ENCODE results near the gene MUC6. TPM values are rescaled to one million over a fixed set of nuclear protein-coding genes. Genes with fewer than 3 reads are reported as not detected.

Gene MUC6
- total and polyA plus RNA-seq, 3 experiments from 2014 or later = not detected

- Histone ChIP-seq H3K4me3 (ENCODE audit: low read length) (no peak overlapping the region), H3K9me3 (ENCODE audit: low read length) (no peaks in the 10 kb centered on the region), H3K27ac (ENCODE audit: low read depth, low read length) (no peak overlapping the region), H3K27me3 (ENCODE audit: insufficient read depth, low read length, poor library complexity, severe bottlenecking) (no peaks in the 10 kb centered on the region), H3K36me3 (ENCODE audit: insufficient read depth, low read length) (peaks cover 21% of the 10 kb centered on the region), H3K4me1 (ENCODE audit: insufficient read depth, low read length) (no peaks in the 10 kb centered on the region)
- H3K36me3 Mint-ChIP-seq = peaks cover 7 to 76% (median 17%) of the 10 kb centered on the region in 3 donors
- H3K27me3 Mint-ChIP-seq = no peaks in the 10 kb centered on the region
- peaks cover 0 to 8% (median 3%) of the 10 kb centered on the region in 3 donors for H3K4me1 Mint-ChIP-seq
- DNase-seq = no peak
- no peak overlapping the region for H3K4me3 Mint-ChIP-seq
- peak overlapping the region in 1 of 8 donors; percentile 63 for H3K27ac Mint-ChIP-seq
- no peaks in the 10 kb centered on the region for H3K9me3 Mint-ChIP-seq
- CTCF ChIA-PET = no interaction called here
- POLR2A ChIA-PET = no interaction called here
These were observed 34.0 kb downstream of the MUC6 start for GRCh38 chr11:1002406-1002984.

- Mint-ChIP-seq H3K4me3 (no peak overlapping the region), H3K36me3 (peaks cover 7 to 75% (median 19%) of the 10 kb centered on the region in 3 donors), H3K27ac (no peak overlapping the region), H3K4me1 (peaks cover 0 to 8% (median 3%) of the 10 kb centered on the region in 3 donors), H3K27me3 (no peaks in the 10 kb centered on the region), H3K9me3 (no peaks in the 10 kb centered on the region)
- Histone ChIP-seq H3K9me3 (ENCODE audit: low read length) (no peaks in the 10 kb centered on the region), H3K4me1 (ENCODE audit: insufficient read depth, low read length) (no peaks in the 10 kb centered on the region), H3K27ac (ENCODE audit: low read depth, low read length) (no peak overlapping the region), H3K36me3 (ENCODE audit: insufficient read depth, low read length) (peaks cover 21% of the 10 kb centered on the region), H3K27me3 (ENCODE audit: insufficient read depth, low read length, poor library complexity, severe bottlenecking) (no peaks in the 10 kb centered on the region), H3K4me3 (ENCODE audit: low read length) (no peak overlapping the region)
- no peak for DNase-seq
- ChIA-PET POLR2A (no interaction called here), CTCF (no interaction called here)
These were observed 34.7 kb downstream of the MUC6 start for GRCh38 chr11:1001617-1002405.

- no peaks in the 10 kb centered on the region for H3K27me3 Mint-ChIP-seq
- Histone ChIP-seq H3K27ac (ENCODE audit: low read depth, low read length) (no peak overlapping the region), H3K9me3 (ENCODE audit: low read length) (no peaks in the 10 kb centered on the region), H3K4me3 (ENCODE audit: low read length) (no peak overlapping the region), H3K4me1 (ENCODE audit: insufficient read depth, low read length) (no peaks in the 10 kb centered on the region), H3K36me3 (ENCODE audit: insufficient read depth, low read length) (peaks cover 21% of the 10 kb centered on the region), H3K27me3 (ENCODE audit: insufficient read depth, low read length, poor library complexity, severe bottlenecking) (no peaks in the 10 kb centered on the region)
- ChIA-PET POLR2A (no interaction called here), CTCF (no interaction called here)
- H3K4me1 Mint-ChIP-seq = peaks cover 4 to 9% (median 8%) of the 10 kb centered on the region in 3 donors
- H3K4me3 Mint-ChIP-seq = no peak overlapping the region
- peaks cover 7 to 75% (median 18%) of the 10 kb centered on the region in 3 donors for H3K36me3 Mint-ChIP-seq
- H3K9me3 Mint-ChIP-seq = no peaks in the 10 kb centered on the region
- H3K27ac Mint-ChIP-seq = peak overlapping the region in 3 of 8 donors; percentile 46 to 91 (median 74)
- DNase-seq = no peak
These were observed 35.9 kb downstream of the MUC6 start for GRCh38 chr11:1000357-1001278.

- H3K4me3 ChIP-seq (ENCODE audit: low read length) = no peak overlapping the region
- no peaks in the 10 kb centered on the region for H3K4me1 ChIP-seq (ENCODE audit: insufficient read depth, low read length)
- POLR2A ChIA-PET = no interaction called here
- peaks cover 15% of the 10 kb centered on the region for H3K36me3 ChIP-seq (ENCODE audit: insufficient read depth, low read length)
- H3K27me3 ChIP-seq (ENCODE audit: insufficient read depth, low read length, poor library complexity, severe bottlenecking) = no peaks in the 10 kb centered on the region
- CTCF ChIA-PET = no interaction called here
- Mint-ChIP-seq H3K27me3 (no peaks in the 10 kb centered on the region), H3K9me3 (no peaks in the 10 kb centered on the region), H3K27ac (no peak overlapping the region), H3K4me1 (peaks cover 10 to 13% (median 12%) of the 10 kb centered on the region in 3 donors), H3K4me3 (no peak overlapping the region), H3K36me3 (peaks cover 11 to 68% (median 17%) of the 10 kb centered on the region in 3 donors)
- no peak overlapping the region for H3K27ac ChIP-seq (ENCODE audit: low read depth, low read length)
- no peaks in the 10 kb centered on the region for H3K9me3 ChIP-seq (ENCODE audit: low read length)
- DNase-seq = no peak
These were observed 37.5 kb downstream of the MUC6 start for GRCh38 chr11:999009-999408.

GRCh38 chr11:997907-998306 lies 38.6 kb downstream of the MUC6 start:
- Histone ChIP-seq H3K4me3 (ENCODE audit: low read length) (no peak overlapping the region), H3K36me3 (ENCODE audit: insufficient read depth, low read length) (peaks cover 13% of the 10 kb centered on the region)
- H3K27me3 Mint-ChIP-seq = no peaks in the 10 kb centered on the region

GRCh38 chr11:996681-997080 lies 39.8 kb downstream of the MUC6 start:
- H3K27me3 ChIP-seq (ENCODE audit: insufficient read depth, low read length, poor library complexity, severe bottlenecking) = no peaks in the 10 kb centered on the region
- H3K9me3 ChIP-seq (ENCODE audit: low read length) = no peaks in the 10 kb centered on the region
- POLR2A ChIA-PET = no interaction called here
- Mint-ChIP-seq H3K4me1 (peaks cover 10 to 13% (median 13%) of the 10 kb centered on the region in 3 donors), H3K9me3 (no peaks in the 10 kb centered on the region), H3K4me3 (no peak overlapping the region), H3K27ac (peak overlapping the region in 6 of 8 donors; percentile 35 to 93 (median 74)), H3K36me3 (peaks cover 11 to 63% (median 13%) of the 10 kb centered on the region in 3 donors), H3K27me3 (no peaks in the 10 kb centered on the region)
- CTCF ChIA-PET = no interaction called here
- peaks cover 19% of the 10 kb centered on the region for H3K36me3 ChIP-seq (ENCODE audit: insufficient read depth, low read length)
- H3K4me3 ChIP-seq (ENCODE audit: low read length) = no peak overlapping the region
- no peaks in the 10 kb centered on the region for H3K4me1 ChIP-seq (ENCODE audit: insufficient read depth, low read length)
- no peak for DNase-seq
- H3K27ac ChIP-seq (ENCODE audit: low read depth, low read length) = no peak overlapping the region

More at GRCh38 chr11:997907-998306, 38.6 kb downstream of the MUC6 start:
- DNase-seq = no peak
- ChIA-PET POLR2A (no interaction called here), CTCF (no interaction called here)
- Histone ChIP-seq H3K27ac (ENCODE audit: low read depth, low read length) (no peak overlapping the region), H3K4me1 (ENCODE audit: insufficient read depth, low read length) (no peaks in the 10 kb centered on the region), H3K27me3 (ENCODE audit: insufficient read depth, low read length, poor library complexity, severe bottlenecking) (no peaks in the 10 kb centered on the region), H3K9me3 (ENCODE audit: low read length) (no peaks in the 10 kb centered on the region)
- Mint-ChIP-seq H3K36me3 (peaks cover 11 to 63% (median 14%) of the 10 kb centered on the region in 3 donors), H3K27ac (peak overlapping the region in 1 of 8 donors; percentile 26), H3K4me3 (no peak overlapping the region), H3K9me3 (no peaks in the 10 kb centered on the region), H3K4me1 (peaks cover 10 to 13% (median 10%) of the 10 kb centered on the region in 3 donors)

GRCh38 chr11:995752-996420 lies 40.6 kb downstream of the MUC6 start:
- H3K4me1 ChIP-seq (ENCODE audit: insufficient read depth, low read length) = no peaks in the 10 kb centered on the region
- no peaks in the 10 kb centered on the region for H3K27me3 ChIP-seq (ENCODE audit: insufficient read depth, low read length, poor library complexity, severe bottlenecking)
- Mint-ChIP-seq H3K4me1 (peaks cover 7 to 15% (median 10%) of the 10 kb centered on the region in 3 donors), H3K9me3 (no peaks in the 10 kb centered on the region), H3K36me3 (peaks cover 5 to 61% (median 8%) of the 10 kb centered on the region in 3 donors), H3K4me3 (peak overlapping the region in 1 of 7 donors; percentile 22), H3K27ac (peak overlapping the region in 6 of 8 donors; percentile 23 to 94 (median 84)), H3K27me3 (no peaks in the 10 kb centered on the region)
- no peak overlapping the region for H3K4me3 ChIP-seq (ENCODE audit: low read length)
- ChIA-PET POLR2A (no interaction called here), CTCF (no interaction called here)
- DNase-seq = no peak
- no peak overlapping the region for H3K27ac ChIP-seq (ENCODE audit: low read depth, low read length)
- H3K36me3 ChIP-seq (ENCODE audit: insufficient read depth, low read length) = peaks cover 18% of the 10 kb centered on the region
- H3K9me3 ChIP-seq (ENCODE audit: low read length) = no peaks in the 10 kb centered on the region

Measured in CD8-positive, alpha-beta memory T cell (primary cell).